OCI-LY3 (cell line): Measurements from ENCODE around the gene KCNAB1.

Experiments used
- H2AFZ ChIP-seq: fragments of 200-600, 300-600 bp; shearing (Covaris generic); 2 replicates; pipeline ENCODE4 v1.6.0; 2014; ENCODE audit warnings: antibody characterized with exemption, low read depth, low read length
- H3K27ac ChIP-seq: fragments of 200-600, 300-600 bp; sonication (generic); 2 replicates; pipeline ENCODE4 v1.5.1; 2014; ENCODE audit warnings: mild to moderate bottlenecking, low read length, moderate library complexity, mixed read lengths
- H3K27me3 ChIP-seq: fragments of 200-600, 300-600 bp; sonication (generic); 2 replicates; pipeline ENCODE4 v1.6.1; 2014; ENCODE audit warnings: low read depth, low read length, mixed read lengths
- H3K36me3 ChIP-seq: fragments of 200-600, 300-600 bp; sonication (generic); replicated peaks from 2 replicates; pipeline ENCODE3; 2014; ENCODE audit warnings: low read depth, low read length, mixed read lengths
- H3K4me1 ChIP-seq: fragments of 300-600, 200-600 bp; sonication (generic); 2 replicates; pipeline ENCODE4 v1.6.1; 2014; ENCODE audit warnings: low read length, mixed read lengths
- H3K4me2 ChIP-seq: fragments of 200-600, 300-600 bp; sonication (generic); 2 replicates; pipeline ENCODE4 v1.6.1; 2014; ENCODE audit warnings: low read length, mixed read lengths
- H3K4me3 ChIP-seq: fragments of 300-600, 200-600 bp; sonication (generic); 2 replicates; pipeline ENCODE4 v1.5.1; 2014; ENCODE audit warnings: antibody characterized with exemption, mild to moderate bottlenecking, low read length, moderate library complexity
- H3K79me2 ChIP-seq: fragments of 300-600, 200-600 bp; shearing (Covaris generic); 2 replicates; pipeline ENCODE4 v1.6.1; 2014; ENCODE audit warnings: mild to moderate bottlenecking, low read length, mixed read lengths
- H3K9ac ChIP-seq: fragments of 300-600, 200-600 bp; shearing (Covaris generic); 2 replicates; pipeline ENCODE4 v1.6.0; 2014; ENCODE audit warnings: mild to moderate bottlenecking, low read length, moderate library complexity
- H3K9me3 ChIP-seq: fragments of 200-600, 300-600 bp; shearing (Covaris generic); 2 replicates; pipeline ENCODE4 v1.6.1; 2014; ENCODE audit warnings: low read length, mixed read lengths; ENCODE audit not compliant: insufficient read depth
- H4K20me1 ChIP-seq: fragments of 200-600, 300-600 bp; sonication (generic); 2 replicates; pipeline ENCODE4 v1.6.1; 2016; ENCODE audit warnings: low read length, mixed read lengths; ENCODE audit not compliant: insufficient read depth
- EZH2phosphoT487 ChIP-seq: fragments of 200-600 bp; shearing (Covaris generic); IDR thresholded peaks from 2 replicates; pipeline ENCODE4 v1.6.1; 2018; ENCODE audit warnings: antibody characterized with exemption, mixed run types, low read depth
- TF ChIP-seq, protein P1 (sequence below): fragments of 200-600, 300-600 bp; sonication (generic); IDR thresholded peaks from 2 replicates; pipeline ENCODE4 v1.5.1; 2014; ENCODE audit warnings: antibody characterized with exemption, low read length, low read depth

Gene KCNAB1

DNA sequence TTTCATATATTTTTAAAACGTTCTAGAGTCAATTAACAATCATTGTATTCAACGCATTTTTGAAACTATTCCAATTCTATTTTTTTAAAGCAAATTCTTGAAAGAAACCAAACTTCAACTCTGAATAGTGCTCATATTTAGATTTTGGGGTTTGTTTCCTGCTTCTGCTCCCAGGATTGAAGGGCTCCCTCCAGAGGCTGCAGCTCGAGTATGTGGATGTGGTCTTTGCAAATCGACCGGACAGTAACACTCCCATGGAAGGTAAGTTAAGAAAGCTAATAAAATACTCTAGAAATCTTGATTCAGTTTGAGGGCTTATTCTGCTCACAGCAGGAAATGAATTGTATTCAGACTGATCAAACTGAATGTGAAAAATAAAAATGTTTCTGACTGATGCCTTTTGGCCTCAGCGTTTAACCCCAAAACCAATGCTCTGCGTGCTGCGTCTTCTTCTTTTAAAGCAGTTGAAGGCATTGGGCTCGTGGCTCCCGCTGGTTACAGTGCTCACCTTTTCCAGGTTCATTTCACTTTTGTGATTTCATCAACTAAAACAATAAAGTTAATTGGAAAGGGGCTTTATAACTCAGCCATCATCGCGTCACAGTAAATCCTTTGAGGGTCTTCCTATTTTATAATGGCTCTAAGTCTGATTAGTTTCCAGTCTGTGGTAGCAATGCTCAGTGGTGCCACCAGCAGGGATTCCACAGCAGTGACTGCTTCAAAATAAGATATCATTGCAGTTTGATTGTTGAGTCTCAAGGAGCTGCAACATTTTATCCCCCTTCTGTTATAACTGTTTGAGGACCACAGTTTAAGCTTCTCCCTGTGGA lies 354.4 kb downstream of the KCNAB1 start:
- H3K4me1 ChIP-seq, result no peaks in the 10 kb centered on the region
- H3K4me3 ChIP-seq, result no peak overlapping the region
- H3K9ac ChIP-seq, result no peak overlapping the region
- no peak overlapping the region for H2AFZ ChIP-seq
- no peaks in the 10 kb centered on the region for H3K79me2 ChIP-seq
- no peaks in the 10 kb centered on the region for H3K36me3 ChIP-seq
- H3K27me3 ChIP-seq, result no peaks in the 10 kb centered on the region
- no peaks in the 10 kb centered on the region for H3K9me3 ChIP-seq
- TF ChIP-seq, protein P1, sequence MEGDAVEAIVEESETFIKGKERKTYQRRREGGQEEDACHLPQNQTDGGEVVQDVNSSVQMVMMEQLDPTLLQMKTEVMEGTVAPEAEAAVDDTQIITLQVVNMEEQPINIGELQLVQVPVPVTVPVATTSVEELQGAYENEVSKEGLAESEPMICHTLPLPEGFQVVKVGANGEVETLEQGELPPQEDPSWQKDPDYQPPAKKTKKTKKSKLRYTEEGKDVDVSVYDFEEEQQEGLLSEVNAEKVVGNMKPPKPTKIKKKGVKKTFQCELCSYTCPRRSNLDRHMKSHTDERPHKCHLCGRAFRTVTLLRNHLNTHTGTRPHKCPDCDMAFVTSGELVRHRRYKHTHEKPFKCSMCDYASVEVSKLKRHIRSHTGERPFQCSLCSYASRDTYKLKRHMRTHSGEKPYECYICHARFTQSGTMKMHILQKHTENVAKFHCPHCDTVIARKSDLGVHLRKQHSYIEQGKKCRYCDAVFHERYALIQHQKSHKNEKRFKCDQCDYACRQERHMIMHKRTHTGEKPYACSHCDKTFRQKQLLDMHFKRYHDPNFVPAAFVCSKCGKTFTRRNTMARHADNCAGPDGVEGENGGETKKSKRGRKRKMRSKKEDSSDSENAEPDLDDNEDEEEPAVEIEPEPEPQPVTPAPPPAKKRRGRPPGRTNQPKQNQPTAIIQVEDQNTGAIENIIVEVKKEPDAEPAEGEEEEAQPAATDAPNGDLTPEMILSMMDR, result peak; percentile 46
- TF ChIP-seq EZH2phosphoT487, result no peak
- H3K4me2 ChIP-seq, result no peak overlapping the region
- no peak overlapping the region for H3K27ac ChIP-seq
- no peaks in the 10 kb centered on the region for H4K20me1 ChIP-seq

- TF ChIP-seq EZH2phosphoT487, result no peak
- TF ChIP-seq, protein P1, result no peak
- H3K36me3 ChIP-seq, result no peaks in the 10 kb centered on the region
- H3K4me1 ChIP-seq, result peaks cover 17% of the 10 kb centered on the region
- H3K4me3 ChIP-seq, result no peak overlapping the region
- no peak overlapping the region for H2AFZ ChIP-seq
- H3K9ac ChIP-seq, result no peak overlapping the region
- H3K79me2 ChIP-seq, result no peaks in the 10 kb centered on the region
- H3K4me2 ChIP-seq, result no peak overlapping the region
- no peak overlapping the region for H3K27ac ChIP-seq
- H3K9me3 ChIP-seq, result no peaks in the 10 kb centered on the region
- no peaks in the 10 kb centered on the region for H3K27me3 ChIP-seq
- H4K20me1 ChIP-seq, result no peaks in the 10 kb centered on the region
Measured at GRCh38 chr3:156477323-156477722, 356.9 kb downstream of the KCNAB1 start.

- no peaks in the 10 kb centered on the region for H3K36me3 ChIP-seq
- H3K79me2 ChIP-seq, result no peaks in the 10 kb centered on the region
- no peaks in the 10 kb centered on the region for H4K20me1 ChIP-seq
- H3K27me3 ChIP-seq, result no peaks in the 10 kb centered on the region
- H3K4me2 ChIP-seq, result no peak overlapping the region
- H3K9me3 ChIP-seq, result no peaks in the 10 kb centered on the region
- peaks cover 31% of the 10 kb centered on the region for H3K4me1 ChIP-seq
- no peak overlapping the region for H3K4me3 ChIP-seq
- no peak overlapping the region for H3K9ac ChIP-seq
- H3K27ac ChIP-seq, result no peak overlapping the region
- no peak overlapping the region for H2AFZ ChIP-seq
- no peak for TF ChIP-seq EZH2phosphoT487
- TF ChIP-seq, protein P1, result no peak
Measured at GRCh38 chr3:156478891-156479290, 358.5 kb downstream of the KCNAB1 start.

DNA sequence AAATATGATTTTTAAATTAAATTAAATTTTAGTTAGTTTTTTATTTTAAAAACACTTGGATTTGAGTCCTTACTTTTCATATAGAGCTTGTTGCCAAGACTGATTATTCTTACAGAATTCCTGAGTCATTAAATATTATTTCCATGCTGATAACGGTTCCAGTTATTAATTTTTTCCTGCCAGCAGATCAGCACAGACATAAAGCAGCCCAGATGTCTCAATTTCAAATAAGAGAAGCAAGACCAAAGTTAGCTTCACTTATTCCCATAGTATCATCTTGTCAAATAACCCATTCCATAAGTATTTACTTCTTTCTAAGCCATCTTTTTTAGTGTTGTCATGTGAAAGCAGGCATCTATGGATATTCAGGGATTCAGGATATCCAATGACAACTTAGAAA lies 359.2 kb downstream of the KCNAB1 start:
- no peak overlapping the region for H3K4me3 ChIP-seq
- H3K4me1 ChIP-seq, result peaks cover 36% of the 10 kb centered on the region
- no peak overlapping the region for H3K27ac ChIP-seq
- H3K4me2 ChIP-seq, result no peak overlapping the region
- no peak overlapping the region for H3K9ac ChIP-seq
- no peaks in the 10 kb centered on the region for H3K79me2 ChIP-seq
- no peaks in the 10 kb centered on the region for H4K20me1 ChIP-seq
- H3K36me3 ChIP-seq, result no peaks in the 10 kb centered on the region
- no peak overlapping the region for H2AFZ ChIP-seq
- no peaks in the 10 kb centered on the region for H3K27me3 ChIP-seq
- no peaks in the 10 kb centered on the region for H3K9me3 ChIP-seq
- TF ChIP-seq EZH2phosphoT487, result no peak
- TF ChIP-seq, protein P1, result no peak
